GM23248 (cell line): ENCODE results near the gene TAB2.

Experiments
- EZH2 ChIP-seq: fragments of 200-600 bp; sonication (generic); IDR thresholded peaks from 2 replicates; pipeline ENCODE4 v1.6.1; 2018; ENCODE audit warnings: antibody characterized with exemption, mild to moderate bottlenecking; ENCODE audit not compliant: insufficient read depth, poor library complexity, severe bottlenecking
- EZH2phosphoT487 ChIP-seq: fragments of 200-600 bp; sonication (generic); IDR thresholded peaks from 2 replicates; pipeline ENCODE4 v1.6.1; 2018; ENCODE audit warnings: antibody characterized with exemption, moderate library complexity, mild to moderate bottlenecking, low read depth; ENCODE audit not compliant: insufficient read depth

DNA sequence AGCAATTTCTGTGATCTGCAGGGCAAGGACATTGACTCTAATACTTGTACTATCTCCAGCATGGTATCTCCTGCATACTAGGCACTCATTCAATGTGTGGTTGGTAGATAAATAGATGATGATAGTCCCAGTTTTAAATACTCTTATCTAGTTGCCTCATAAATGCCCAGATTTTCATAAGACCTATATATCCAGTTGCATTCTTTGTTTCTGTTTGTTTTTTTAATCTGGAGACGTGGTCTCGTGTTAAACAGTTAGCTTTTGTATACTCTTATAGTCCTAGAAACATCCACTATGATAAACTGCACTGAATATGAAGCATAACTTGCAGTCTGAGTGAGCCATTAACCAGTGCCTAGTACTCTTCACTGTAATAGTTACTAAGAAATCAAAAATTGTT, 47.0 kb downstream of the TAB2 start:
- TF ChIP-seq EZH2phosphoT487 (no peak), EZH2 (no peak)
